Measurements from ENCODE around the gene OXLD1. TPM values are rescaled to one million over a fixed set of nuclear protein-coding genes. Genes with fewer than 3 reads are reported as not detected.
A peak's percentile ranks its signal among the peaks of the same experiment; 100 is the strongest.

The OXLD1 gene
- total and polyA plus RNA-seq, 2 experiments from 2014 or later = 48.5 to 49.3 TPM

DNA sequence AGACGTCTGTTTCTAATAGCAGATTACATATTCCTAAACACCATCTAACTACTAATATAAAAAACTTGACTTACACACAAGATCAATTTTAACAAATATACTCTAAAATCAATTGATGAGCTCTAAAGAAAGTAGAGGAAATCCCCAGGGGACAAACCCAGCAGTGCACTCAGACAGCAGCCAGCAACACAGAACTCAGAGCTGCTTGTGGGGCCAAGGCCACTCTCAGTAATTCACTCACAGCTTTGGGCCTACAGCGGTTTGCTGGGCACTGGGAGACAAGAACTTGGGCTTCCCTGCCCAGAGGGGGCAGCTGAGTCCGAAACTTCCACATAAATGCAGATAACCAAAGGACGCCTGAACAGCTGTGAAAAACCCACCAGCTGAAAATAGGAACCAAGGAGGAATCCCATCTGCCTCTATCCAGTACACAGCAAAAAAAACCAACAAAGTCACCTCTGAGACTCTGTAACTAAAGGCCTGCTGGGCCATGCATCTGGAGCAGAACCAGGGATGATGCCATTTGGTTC lies 50.9 kb downstream of the OXLD1 start:
- Histone ChIP-seq H3K4me1 (ENCODE audit: insufficient read depth) (peaks cover 18% of the 10 kb centered on the region), H3K9ac (peak overlapping the region; percentile 78), H3K27me3 (replicated peaks; ENCODE audit: insufficient read depth) (no peaks in the 10 kb centered on the region), H3K36me3 (ENCODE audit: low read depth) (peaks cover 16% of the 10 kb centered on the region), H3K9me2 (ENCODE audit: insufficient read depth) (no peaks in the 10 kb centered on the region), H2AFZ (no peak overlapping the region), H3F3A (ENCODE audit: insufficient read depth) (peaks cover 19% of the 10 kb centered on the region), H3K79me2 (ENCODE audit: insufficient read depth) (peaks cover 91% of the 10 kb centered on the region), H3K9me3 (ENCODE audit: low read depth) (no peaks in the 10 kb centered on the region), H3K4me2 (ENCODE audit: unreplicated experiment) (peak overlapping the region; percentile 72), H4K20me1 (ENCODE audit: insufficient read depth) (peaks cover 3% of the 10 kb centered on the region; the same call in 1 of the 2 replicates), H3K27ac (peak overlapping the region; percentile 97), H3K4me3 (no peak overlapping the region)
- DNase-seq = no peak
- 78 to 83% methylated on average over 4 of the region's 4 CpGs for whole genome bisulfite sequencing, 2 experiments (ENCODE audit: low coverage in 1 of 2, low lambda C conversion rate in 2 of 2, missing lambda C conversion rate in 2 of 2)
- TF ChIP-seq EZH2phosphoT487 (IDR thresholded peaks at IDR 0.05; ENCODE audit: insufficient read depth, low read depth) (no peak), EZH2 (IDR thresholded peaks at IDR 0.05; ENCODE audit: insufficient read depth, poor library complexity, severe bottlenecking) (no peak)
- in situ Hi-C loops (cut with MboI) = no loop called here

Small RNA genes lying within 50 kb of the gene (microRNA-seq; reads per million reads assigned to microRNA genes)
- gene MIR6786 (ENCODE audit: borderline number of aligned reads) = 1.5 reads per million

Small RNA genes lying within 50 kb of the gene (small RNA-seq; reads per million reads assigned to genes)
- gene MIR6786 (ENCODE audit: low read depth, low replicate concordance) = not detected

Other genes starting within 250 kb of the OXLD1 start
- gene ACTG1, start 153.8 kb downstream of the OXLD1 start, total RNA-seq (2014; rRNA removed; shearing (Covaris generic)) = 8,476 and 9,349 TPM in 2 replicates
- gene ACTG1, start 153.8 kb downstream of the OXLD1 start, polyA plus RNA-seq (2016; fragmentation: Nextera tagmentation; extraction: Ambion mirVana) = 3,778 and 3,933 TPM in 2 replicates
- 2.3 and 3.2 TPM in 2 replicates for gene FSCN2, start 138.2 kb downstream of the OXLD1 start, total RNA-seq (2014; rRNA removed; shearing (Covaris generic))
- 0.23 and 0.48 TPM in 2 replicates for gene FSCN2, start 138.2 kb downstream of the OXLD1 start, polyA plus RNA-seq (2016; fragmentation: Nextera tagmentation; extraction: Ambion mirVana)
- 44.9 and 45.5 TPM in 2 replicates for gene FAAP100, start 114.3 kb downstream of the OXLD1 start, total RNA-seq (2014; rRNA removed; shearing (Covaris generic))
- gene FAAP100, start 114.3 kb downstream of the OXLD1 start, polyA plus RNA-seq (2016; fragmentation: Nextera tagmentation; extraction: Ambion mirVana) = 25.2 and 25.7 TPM in 2 replicates
- 62.9 and 64.6 TPM in 2 replicates for gene NPLOC4, start 29.5 kb downstream of the OXLD1 start, total RNA-seq (2014; rRNA removed; shearing (Covaris generic))
- gene NPLOC4, start 29.5 kb downstream of the OXLD1 start, polyA plus RNA-seq (2016; fragmentation: Nextera tagmentation; extraction: Ambion mirVana) = 51.4 and 51.5 TPM in 2 replicates
- gene TSPAN10, start 29.4 kb downstream of the OXLD1 start, total RNA-seq (2014; rRNA removed; shearing (Covaris generic)) = 2.6 and 3.9 TPM in 2 replicates
- gene TSPAN10, start 29.4 kb downstream of the OXLD1 start, polyA plus RNA-seq (2016; fragmentation: Nextera tagmentation; extraction: Ambion mirVana) = 3.4 and 4.7 TPM in 2 replicates
- gene PDE6G, start 10.1 kb downstream of the OXLD1 start, total RNA-seq (2014; rRNA removed; shearing (Covaris generic)) = not detected in 2 replicates
- gene PDE6G, start 10.1 kb downstream of the OXLD1 start, polyA plus RNA-seq (2016; fragmentation: Nextera tagmentation; extraction: Ambion mirVana) = not detected in 2 replicates
- gene CCDC137, start 132 bp upstream of the OXLD1 start, total RNA-seq (2014; rRNA removed; shearing (Covaris generic)) = 11.6 and 11.7 TPM in 2 replicates
- 22.0 and 22.8 TPM in 2 replicates for gene CCDC137, start 132 bp upstream of the OXLD1 start, polyA plus RNA-seq (2016; fragmentation: Nextera tagmentation; extraction: Ambion mirVana)
- 37.6 and 45.6 TPM in 2 replicates for gene ARL16, start 17.2 kb upstream of the OXLD1 start, total RNA-seq (2014; rRNA removed; shearing (Covaris generic))
- gene ARL16, start 17.2 kb upstream of the OXLD1 start, polyA plus RNA-seq (2016; fragmentation: Nextera tagmentation; extraction: Ambion mirVana) = 70.8 and 72.8 TPM in 2 replicates
- gene HGS, start 17.4 kb upstream of the OXLD1 start, total RNA-seq (2014; rRNA removed; shearing (Covaris generic)) = 161 and 166 TPM in 2 replicates
- gene HGS, start 17.4 kb upstream of the OXLD1 start, polyA plus RNA-seq (2016; fragmentation: Nextera tagmentation; extraction: Ambion mirVana) = 106 and 110 TPM in 2 replicates
- gene MRPL12, start 36.8 kb upstream of the OXLD1 start, total RNA-seq (2014; rRNA removed; shearing (Covaris generic)) = 4.3 and 4.9 TPM in 2 replicates
- gene MRPL12, start 36.8 kb upstream of the OXLD1 start, polyA plus RNA-seq (2016; fragmentation: Nextera tagmentation; extraction: Ambion mirVana) = 76.3 and 78.5 TPM in 2 replicates
- gene SLC25A10, start 45.7 kb upstream of the OXLD1 start, total RNA-seq (2014; rRNA removed; shearing (Covaris generic)) = 10.9 and 16.9 TPM in 2 replicates
- 11.0 and 12.5 TPM in 2 replicates for gene SLC25A10, start 45.7 kb upstream of the OXLD1 start, polyA plus RNA-seq (2016; fragmentation: Nextera tagmentation; extraction: Ambion mirVana)
- gene GCGR, start 137.5 kb upstream of the OXLD1 start, total RNA-seq (2014; rRNA removed; shearing (Covaris generic)) = not detected in 2 replicates
- gene GCGR, start 137.5 kb upstream of the OXLD1 start, polyA plus RNA-seq (2016; fragmentation: Nextera tagmentation; extraction: Ambion mirVana) = not detected in 2 replicates
- 102 and 135 TPM in 2 replicates for gene MCRIP1, start 166.7 kb upstream of the OXLD1 start, total RNA-seq (2014; rRNA removed; shearing (Covaris generic))
- 145 and 147 TPM in 2 replicates for gene MCRIP1, start 166.7 kb upstream of the OXLD1 start, polyA plus RNA-seq (2016; fragmentation: Nextera tagmentation; extraction: Ambion mirVana)
- not detected in 2 replicates for gene PPP1R27, start 168.4 kb upstream of the OXLD1 start, total RNA-seq (2014; rRNA removed; shearing (Covaris generic))
- gene PPP1R27, start 168.4 kb upstream of the OXLD1 start, polyA plus RNA-seq (2016; fragmentation: Nextera tagmentation; extraction: Ambion mirVana) = 0.37 TPM in 1 of 2 replicates, not detected in the other
- 3,203 and 4,003 TPM in 2 replicates for gene P4HB, start 193.9 kb upstream of the OXLD1 start, total RNA-seq (2014; rRNA removed; shearing (Covaris generic))
- 1,651 and 1,674 TPM in 2 replicates for gene P4HB, start 193.9 kb upstream of the OXLD1 start, polyA plus RNA-seq (2016; fragmentation: Nextera tagmentation; extraction: Ambion mirVana)
- 193 and 208 TPM in 2 replicates for gene ARHGDIA, start 204.7 kb upstream of the OXLD1 start, total RNA-seq (2014; rRNA removed; shearing (Covaris generic))
- gene ARHGDIA, start 204.7 kb upstream of the OXLD1 start, polyA plus RNA-seq (2016; fragmentation: Nextera tagmentation; extraction: Ambion mirVana) = 310 and 313 TPM in 2 replicates
- 80.6 and 100 TPM in 2 replicates for gene ALYREF, start 225.0 kb upstream of the OXLD1 start, total RNA-seq (2014; rRNA removed; shearing (Covaris generic))
- gene ALYREF, start 225.0 kb upstream of the OXLD1 start, polyA plus RNA-seq (2016; fragmentation: Nextera tagmentation; extraction: Ambion mirVana) = 6.9 and 8.6 TPM in 2 replicates
- 175 and 179 TPM in 2 replicates for gene ANAPC11, start 225.1 kb upstream of the OXLD1 start, total RNA-seq (2014; rRNA removed; shearing (Covaris generic))
- 428 and 436 TPM in 2 replicates for gene ANAPC11, start 225.1 kb upstream of the OXLD1 start, polyA plus RNA-seq (2016; fragmentation: Nextera tagmentation; extraction: Ambion mirVana)
- 2.4 TPM in 2 replicates for gene NPB, start 235.6 kb upstream of the OXLD1 start, total RNA-seq (2014; rRNA removed; shearing (Covaris generic))
- 1.1 and 1.6 TPM in 2 replicates for gene NPB, start 235.6 kb upstream of the OXLD1 start, polyA plus RNA-seq (2016; fragmentation: Nextera tagmentation; extraction: Ambion mirVana)
- 34.7 and 36.9 TPM in 2 replicates for gene PCYT2, start 244.8 kb upstream of the OXLD1 start, total RNA-seq (2014; rRNA removed; shearing (Covaris generic))
- gene PCYT2, start 244.8 kb upstream of the OXLD1 start, polyA plus RNA-seq (2016; fragmentation: Nextera tagmentation; extraction: Ambion mirVana) = 25.6 and 27.6 TPM in 2 replicates